AG04449 (cell line): Measurements from ENCODE around the gene ZNF17.
"Not testable (repeated sequence)": the region's sequence is repeated elsewhere in the genome, so short reads cannot be mapped to it uniquely, and the experiment has no call there.

ENCODE experiments used
- CTCF ChIA-PET: fragments of 350-600 bp; formaldehyde crosslinking; extraction: SDS; loops from one replicate; lab custom pipeline; 2021; ENCODE audit warnings: antibody characterized with exemption; lab: Yijun Ruan, JAX
- POLR2A ChIA-PET: fragments of 400-600, 350-600 bp; formaldehyde crosslinking; extraction: SDS; loops from one replicate; lab custom pipeline; 2020; ENCODE audit warnings: antibody characterized with exemption, inconsistent platforms; lab: Yijun Ruan, JAX
- DNase-seq: peaks from one replicate; pipeline ENCODE4 v3.0.0-alpha.2; 2010; ENCODE audit warnings: low read depth, low spot score
- H3K4me3 ChIP-seq: 2 replicates; pipeline ENCODE4 v1.5.1; 2011; ENCODE audit warnings: low read depth, mild to moderate bottlenecking, control low read depth, low read length
- CTCF ChIP-seq: IDR thresholded peaks from one replicate; pipeline ENCODE4 v1.5.1; 2011; ENCODE audit warnings: mild to moderate bottlenecking, moderate library complexity, low read length, control low read depth, inconsistent platforms; ENCODE audit not compliant: insufficient read depth; ENCODE audit errors: missing control alignments

The ZNF17 gene

GRCh38 chr19:57374179-57374578, 36.8 kb upstream of the ZNF17 start:
- ChIA-PET POLR2A (no interaction called here), CTCF (no interaction called here)
- H3K4me3 ChIP-seq: no peak overlapping the region
- TF ChIP-seq CTCF: no peak
- DNase-seq: no peak

GRCh38 chr19:57374647-57375046, 36.3 kb upstream of the ZNF17 start:
- CTCF ChIA-PET, H3K4me3 ChIP-seq, DNase-seq, POLR2A ChIA-PET: not testable (repeated sequence)

GRCh38 chr19:57376151-57376550, 34.8 kb upstream of the ZNF17 start:
- TF ChIP-seq CTCF: no peak
- no peak overlapping the region for H3K4me3 ChIP-seq
- ChIA-PET CTCF (no interaction called here), POLR2A (no interaction called here)
- no peak for DNase-seq

GRCh38 chr19:57377498-57378146, 33.3 kb upstream of the ZNF17 start:
- POLR2A ChIA-PET: no interaction called here
- DNase-seq: no peak
- CTCF ChIA-PET: interaction anchor here (1.0 kb wide), 1 partner anchor 10 kb away, joined by 5 read pairs; no protein-coding TSS in a partner anchor
- TF ChIP-seq CTCF: no peak
- H3K4me3 ChIP-seq: no peak overlapping the region

GRCh38 chr19:57380923-57381322, 30.0 kb upstream of the ZNF17 start:
- TF ChIP-seq CTCF: no peak
- CTCF ChIA-PET: no interaction called here
- POLR2A ChIA-PET: no interaction called here
- DNase-seq: no peak
- no peak overlapping the region for H3K4me3 ChIP-seq

GRCh38 chr19:57382806-57383488, 28.0 kb upstream of the ZNF17 start:
- ChIA-PET CTCF (no interaction called here), POLR2A (no interaction called here)
- no peak for DNase-seq
- no peak overlapping the region for H3K4me3 ChIP-seq
- no peak for TF ChIP-seq CTCF
